Endothelial cell of umbilical vein (primary cell): ENCODE measurements around the gene GRIA1.

Source experiments
- EZH2 ChIP-seq: IDR thresholded peaks from 2 replicates; pipeline ENCODE4 v1.6.1; 2012; ENCODE audit warnings: borderline replicate concordance, low read depth, mild to moderate bottlenecking, moderate library complexity, low read length, inconsistent platforms; ENCODE audit not compliant: severe bottlenecking
- JUN ChIP-seq: IDR thresholded peaks from 2 replicates; pipeline ENCODE4 v1.6.1; 2011; ENCODE audit warnings: borderline replicate concordance, low read depth; ENCODE audit not compliant: insufficient read length, insufficient read depth
- POLR2A ChIP-seq: IDR thresholded peaks from 2 replicates; pipeline ENCODE4 v1.6.1; 2012; ENCODE audit warnings: low read depth, mild to moderate bottlenecking, control low read depth, low read length
- POLR2AphosphoS5 ChIP-seq: IDR thresholded peaks from 2 replicates; pipeline ENCODE4 v1.6.1; 2012; ENCODE audit warnings: low read depth, mild to moderate bottlenecking, control low read depth, low read length, moderate library complexity; ENCODE audit not compliant: insufficient read depth
- TF ChIP-seq, protein P1 (sequence below), 2 donors: IDR thresholded peaks; 1 replicate in 1 of 2; 2 replicates in 1 of 2; pipeline ENCODE4 v1.5.1; 2011; ENCODE audit warnings: low read length in 2 of 2, mild to moderate bottlenecking in 2 of 2, moderate library complexity in 2 of 2, control low read depth in 1 of 2, inconsistent platforms in 1 of 2, low read depth in 1 of 2; ENCODE audit not compliant: insufficient read depth in 1 of 2; ENCODE audit errors: extremely low read depth in 1 of 2
- TF ChIP-seq, protein P2 (sequence below): IDR thresholded peaks from 2 replicates; pipeline ENCODE4 v1.6.1; 2011; ENCODE audit not compliant: insufficient read depth, insufficient read length

DNA sequence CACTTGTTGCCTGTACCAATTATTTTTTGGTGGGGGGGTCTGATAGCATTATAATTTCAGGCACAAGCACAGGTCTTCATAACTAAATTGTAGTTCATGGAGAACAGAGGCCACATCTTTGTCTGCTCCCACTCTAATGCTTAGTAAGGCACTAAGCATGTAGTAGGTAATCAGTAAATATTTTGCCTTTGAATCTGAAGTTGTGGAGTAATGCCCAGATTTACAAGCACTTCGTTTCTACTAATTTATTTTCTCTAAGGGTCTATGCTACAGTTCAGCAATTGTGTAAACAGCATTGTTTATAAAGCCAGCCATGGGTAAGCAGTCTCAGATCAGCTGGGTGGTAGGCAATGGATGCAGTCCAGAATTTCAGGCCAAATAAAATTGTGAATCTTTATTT, 78.6 kb downstream of the GRIA1 start:
- TF ChIP-seq POLR2A, result no peak
- no peak for TF ChIP-seq EZH2
- TF ChIP-seq, protein P1, sequence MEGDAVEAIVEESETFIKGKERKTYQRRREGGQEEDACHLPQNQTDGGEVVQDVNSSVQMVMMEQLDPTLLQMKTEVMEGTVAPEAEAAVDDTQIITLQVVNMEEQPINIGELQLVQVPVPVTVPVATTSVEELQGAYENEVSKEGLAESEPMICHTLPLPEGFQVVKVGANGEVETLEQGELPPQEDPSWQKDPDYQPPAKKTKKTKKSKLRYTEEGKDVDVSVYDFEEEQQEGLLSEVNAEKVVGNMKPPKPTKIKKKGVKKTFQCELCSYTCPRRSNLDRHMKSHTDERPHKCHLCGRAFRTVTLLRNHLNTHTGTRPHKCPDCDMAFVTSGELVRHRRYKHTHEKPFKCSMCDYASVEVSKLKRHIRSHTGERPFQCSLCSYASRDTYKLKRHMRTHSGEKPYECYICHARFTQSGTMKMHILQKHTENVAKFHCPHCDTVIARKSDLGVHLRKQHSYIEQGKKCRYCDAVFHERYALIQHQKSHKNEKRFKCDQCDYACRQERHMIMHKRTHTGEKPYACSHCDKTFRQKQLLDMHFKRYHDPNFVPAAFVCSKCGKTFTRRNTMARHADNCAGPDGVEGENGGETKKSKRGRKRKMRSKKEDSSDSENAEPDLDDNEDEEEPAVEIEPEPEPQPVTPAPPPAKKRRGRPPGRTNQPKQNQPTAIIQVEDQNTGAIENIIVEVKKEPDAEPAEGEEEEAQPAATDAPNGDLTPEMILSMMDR (IDR thresholded peaks at IDR 0.05; ENCODE audit: extremely low read depth in 1 of 2, insufficient read depth in 1 of 2, low read depth in 1 of 2, low read length in 2 of 2), result no peak
- no peak for TF ChIP-seq POLR2AphosphoS5
- no peak for TF ChIP-seq JUN
- TF ChIP-seq, protein P2, sequence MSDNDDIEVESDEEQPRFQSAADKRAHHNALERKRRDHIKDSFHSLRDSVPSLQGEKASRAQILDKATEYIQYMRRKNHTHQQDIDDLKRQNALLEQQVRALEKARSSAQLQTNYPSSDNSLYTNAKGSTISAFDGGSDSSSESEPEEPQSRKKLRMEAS, result no peak
